ENCODE data around the gene TRPV5. TPM values are rescaled to one million over a fixed set of nuclear protein-coding genes. Genes with fewer than 3 reads are reported as not detected.

The TRPV5 gene
- total RNA-seq, 1 donor from 2014 or later = not detected

DNA sequence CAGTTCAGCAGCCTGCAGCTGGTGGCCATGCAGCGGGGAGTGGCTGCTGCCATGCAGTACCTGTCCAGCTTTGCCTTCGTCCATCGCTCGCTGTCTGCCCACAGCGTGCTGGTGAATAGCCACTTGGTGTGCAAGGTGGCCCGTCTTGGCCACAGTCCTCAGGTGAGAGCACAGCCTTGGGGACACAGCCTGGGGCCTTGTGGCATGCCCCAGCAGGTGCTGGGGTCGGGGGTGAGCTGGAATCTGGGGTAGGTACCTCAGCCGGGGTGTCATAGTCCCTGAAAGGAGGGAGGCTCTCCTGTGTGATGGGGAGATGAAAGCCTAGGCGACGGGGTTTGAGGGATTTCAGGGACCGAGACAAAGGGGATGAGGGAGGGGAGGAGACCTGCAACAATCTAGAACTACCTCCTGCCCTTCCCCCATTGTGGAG, 64.5 kb downstream of the TRPV5 start:
- Mint-ChIP-seq H3K36me3 (no peaks in the 10 kb centered on the region), H3K9me3 (no peaks in the 10 kb centered on the region), H3K4me3 (no peak overlapping the region), H3K4me1 (ENCODE audit: unreplicated experiment) (no peaks in the 10 kb centered on the region), H3K27ac (no peak overlapping the region), H3K27me3 (peaks cover 3% of the 10 kb centered on the region)
- TF ChIP-seq, protein P1, sequence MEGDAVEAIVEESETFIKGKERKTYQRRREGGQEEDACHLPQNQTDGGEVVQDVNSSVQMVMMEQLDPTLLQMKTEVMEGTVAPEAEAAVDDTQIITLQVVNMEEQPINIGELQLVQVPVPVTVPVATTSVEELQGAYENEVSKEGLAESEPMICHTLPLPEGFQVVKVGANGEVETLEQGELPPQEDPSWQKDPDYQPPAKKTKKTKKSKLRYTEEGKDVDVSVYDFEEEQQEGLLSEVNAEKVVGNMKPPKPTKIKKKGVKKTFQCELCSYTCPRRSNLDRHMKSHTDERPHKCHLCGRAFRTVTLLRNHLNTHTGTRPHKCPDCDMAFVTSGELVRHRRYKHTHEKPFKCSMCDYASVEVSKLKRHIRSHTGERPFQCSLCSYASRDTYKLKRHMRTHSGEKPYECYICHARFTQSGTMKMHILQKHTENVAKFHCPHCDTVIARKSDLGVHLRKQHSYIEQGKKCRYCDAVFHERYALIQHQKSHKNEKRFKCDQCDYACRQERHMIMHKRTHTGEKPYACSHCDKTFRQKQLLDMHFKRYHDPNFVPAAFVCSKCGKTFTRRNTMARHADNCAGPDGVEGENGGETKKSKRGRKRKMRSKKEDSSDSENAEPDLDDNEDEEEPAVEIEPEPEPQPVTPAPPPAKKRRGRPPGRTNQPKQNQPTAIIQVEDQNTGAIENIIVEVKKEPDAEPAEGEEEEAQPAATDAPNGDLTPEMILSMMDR (conservative IDR thresholded peaks at IDR 0.05) = no peak
- DNase-seq (ENCODE audit: extremely low spot score, unreplicated experiment) = no peak

DNA sequence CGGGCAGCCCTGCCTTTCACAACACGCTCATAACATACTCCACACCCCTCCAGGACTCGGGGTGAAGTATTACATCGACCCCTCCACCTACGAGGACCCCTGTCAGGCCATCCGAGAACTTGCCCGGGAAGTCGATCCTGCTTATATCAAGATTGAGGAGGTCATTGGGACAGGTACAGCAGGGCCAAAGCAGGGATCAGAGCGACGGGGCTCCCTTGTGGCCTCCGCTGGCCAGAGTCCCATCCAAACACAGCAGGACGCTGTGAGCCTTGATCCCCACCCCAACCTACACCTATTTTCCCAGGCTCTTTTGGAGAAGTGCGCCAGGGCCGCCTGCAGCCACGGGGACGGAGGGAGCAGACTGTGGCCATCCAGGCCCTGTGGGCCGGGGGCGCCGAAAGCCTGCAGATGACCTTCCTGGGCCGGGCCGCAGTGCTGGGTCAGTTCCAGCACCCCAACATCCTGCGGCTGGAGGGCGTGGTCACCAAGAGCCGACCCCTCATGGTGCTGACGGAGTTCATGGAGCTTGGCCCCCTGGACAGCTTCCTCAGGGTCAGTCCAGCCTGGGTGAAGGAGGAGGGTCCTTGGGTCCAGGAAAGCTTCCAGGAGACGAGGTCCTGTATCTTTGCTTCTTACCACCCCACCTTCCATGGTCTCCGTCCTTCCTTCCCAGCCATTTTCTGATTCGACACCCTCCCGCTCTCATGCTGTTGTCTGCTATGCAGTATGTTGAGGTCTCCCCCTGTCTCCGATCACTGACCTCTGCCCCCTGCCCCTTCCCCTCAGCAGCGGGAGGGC, 65.2 kb downstream of the TRPV5 start:
- Mint-ChIP-seq H3K4me1 (ENCODE audit: unreplicated experiment) (no peaks in the 10 kb centered on the region), H3K27me3 (peaks cover 3% of the 10 kb centered on the region), H3K36me3 (no peaks in the 10 kb centered on the region), H3K27ac (no peak overlapping the region), H3K9me3 (no peaks in the 10 kb centered on the region), H3K4me3 (no peak overlapping the region)
- no peak for DNase-seq (ENCODE audit: extremely low spot score, unreplicated experiment)
- TF ChIP-seq, protein P1 (conservative IDR thresholded peaks at IDR 0.05) = no peak

DNA sequence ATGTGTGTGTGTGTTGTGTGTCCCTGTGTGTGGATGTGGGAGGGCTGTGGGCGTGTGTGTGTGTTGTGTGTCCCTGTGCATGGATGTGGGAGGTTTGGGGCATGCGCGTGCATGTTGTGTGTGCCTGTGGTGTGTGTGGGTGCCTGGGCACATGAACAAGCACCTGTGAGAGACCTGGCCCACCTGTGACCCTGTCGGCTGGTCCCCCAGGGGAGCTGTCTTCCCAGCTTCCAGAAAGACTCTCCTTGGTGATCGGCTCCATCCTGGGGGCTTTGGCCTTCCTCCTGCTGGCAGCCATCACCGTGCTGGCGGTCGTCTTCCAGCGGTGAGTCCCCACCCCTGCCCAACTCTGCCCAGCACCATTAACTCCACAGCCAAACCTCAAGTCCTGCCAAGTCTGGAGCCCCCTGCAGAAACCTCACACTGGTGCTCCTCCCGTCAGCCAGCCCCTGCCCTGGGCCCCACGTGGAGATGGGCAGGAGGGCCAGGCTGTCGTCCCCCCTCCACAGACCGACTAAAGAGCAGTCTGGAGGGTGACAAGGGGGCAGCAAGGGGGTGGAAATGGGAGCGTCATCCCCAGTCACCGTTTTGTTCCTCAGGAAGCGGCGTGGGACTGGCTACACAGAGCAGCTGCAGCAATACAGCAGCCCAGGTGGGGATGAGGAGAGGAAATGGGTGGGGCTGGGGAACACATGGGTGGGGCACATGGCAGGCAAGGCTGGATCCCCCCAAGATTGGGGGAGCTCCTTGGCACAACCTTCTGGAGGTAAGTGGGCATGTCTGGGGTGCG, 66.0 kb downstream of the TRPV5 start:
- TF ChIP-seq, protein P1 (conservative IDR thresholded peaks at IDR 0.05) = no peak
- H3K36me3 Mint-ChIP-seq = no peaks in the 10 kb centered on the region
- no peak overlapping the region for H3K4me3 Mint-ChIP-seq
- no peaks in the 10 kb centered on the region for H3K9me3 Mint-ChIP-seq
- DNase-seq (ENCODE audit: extremely low spot score, unreplicated experiment) = no peak
- no peak overlapping the region for H3K27ac Mint-ChIP-seq
- peaks cover 6% of the 10 kb centered on the region for H3K27me3 Mint-ChIP-seq
- no peaks in the 10 kb centered on the region for H3K4me1 Mint-ChIP-seq (ENCODE audit: unreplicated experiment)

DNA sequence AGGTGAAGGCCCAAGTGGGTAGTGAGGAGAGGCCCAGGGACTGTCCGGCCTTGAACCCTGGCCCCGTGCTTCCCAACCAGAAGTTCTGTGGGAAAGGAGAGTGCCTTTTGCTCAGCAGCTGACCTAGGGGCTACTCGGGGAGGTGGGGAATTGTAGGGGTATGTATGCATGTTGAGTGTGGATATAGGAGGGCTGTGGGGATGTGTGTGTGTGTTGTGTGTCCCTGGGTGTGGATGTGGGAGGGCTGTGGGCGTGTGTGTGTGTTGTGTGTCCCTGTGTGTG, 66.5 kb downstream of the TRPV5 start:
- Mint-ChIP-seq H3K27me3 (peaks cover 6% of the 10 kb centered on the region), H3K4me3 (no peak overlapping the region), H3K4me1 (ENCODE audit: unreplicated experiment) (no peaks in the 10 kb centered on the region), H3K9me3 (no peaks in the 10 kb centered on the region), H3K27ac (no peak overlapping the region), H3K36me3 (no peaks in the 10 kb centered on the region)
- TF ChIP-seq, protein P1 (conservative IDR thresholded peaks at IDR 0.05) = no peak
- DNase-seq (ENCODE audit: extremely low spot score, unreplicated experiment) = no peak

DNA sequence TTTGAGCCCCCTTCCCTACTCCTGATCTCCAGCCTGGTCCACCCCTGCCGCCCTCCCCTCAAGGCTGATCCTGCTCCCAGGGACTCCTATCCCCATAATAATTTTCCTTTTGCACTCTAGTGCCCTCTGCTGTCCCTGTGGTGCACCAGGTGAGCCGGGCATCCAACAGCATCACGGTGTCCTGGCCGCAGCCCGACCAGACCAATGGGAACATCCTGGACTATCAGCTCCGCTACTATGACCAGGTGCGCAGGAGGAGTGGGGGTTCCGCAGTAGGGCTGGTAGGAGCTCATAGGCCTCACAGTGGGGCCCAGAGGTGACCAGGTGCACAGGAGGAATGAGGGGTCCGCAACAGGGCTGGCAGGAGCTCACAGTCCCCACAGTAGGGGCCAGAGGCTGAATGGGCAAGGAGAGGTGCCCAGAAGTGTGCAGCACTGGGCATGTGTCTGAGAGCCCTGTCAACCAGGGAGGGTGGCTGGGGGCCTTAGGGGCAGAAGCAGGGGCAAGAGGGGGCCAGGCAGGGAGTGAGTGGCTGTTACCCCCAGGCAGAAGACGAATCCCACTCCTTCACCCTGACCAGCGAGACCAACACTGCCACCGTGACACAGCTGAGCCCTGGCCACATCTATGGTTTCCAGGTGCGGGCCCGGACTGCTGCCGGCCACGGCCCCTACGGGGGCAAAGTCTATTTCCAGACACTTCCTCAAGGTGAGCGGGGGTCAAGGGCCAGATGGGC, 67.0 kb downstream of the TRPV5 start:
- H3K9me3 Mint-ChIP-seq = no peaks in the 10 kb centered on the region
- no peaks in the 10 kb centered on the region for H3K4me1 Mint-ChIP-seq (ENCODE audit: unreplicated experiment)
- H3K4me3 Mint-ChIP-seq = no peak overlapping the region
- H3K27me3 Mint-ChIP-seq = peaks cover 6% of the 10 kb centered on the region
- H3K27ac Mint-ChIP-seq = no peak overlapping the region
- no peak for DNase-seq (ENCODE audit: extremely low spot score, unreplicated experiment)
- TF ChIP-seq, protein P1 (conservative IDR thresholded peaks at IDR 0.05) = peak; percentile 66
- H3K36me3 Mint-ChIP-seq = no peaks in the 10 kb centered on the region

Data from type B pancreatic cell (in vitro differentiated cells).